Chondrocyte (in vitro differentiated cells): ENCODE measurements around the gene STON1. TPM values are rescaled to one million over a fixed set of nuclear protein-coding genes. Genes with fewer than 3 reads are reported as not detected.

Experiments used
- DNase-seq: peaks from one replicate; pipeline ENCODE4 v3.0.0; 2021; ENCODE audit warnings: mixed read lengths, low spot score
- H3K27ac Mint-ChIP-seq: one replicate; pipeline ENCODE4 v1.8.0; 2021; ENCODE audit warnings: mild to moderate bottlenecking, moderate library complexity, mixed read lengths; ENCODE audit not compliant: unreplicated experiment
- H3K27me3 Mint-ChIP-seq: 2 replicates; pipeline ENCODE4 v1.8.0; 2021; ENCODE audit warnings: low read depth, mixed read lengths
- H3K36me3 Mint-ChIP-seq: 2 replicates; pipeline ENCODE4 v1.8.0; 2021; ENCODE audit warnings: low read depth, mixed read lengths
- H3K4me1 Mint-ChIP-seq: 2 replicates; pipeline ENCODE4 v1.8.0; 2021; ENCODE audit warnings: low read depth, mild to moderate bottlenecking, mixed read lengths
- H3K4me3 Mint-ChIP-seq: one replicate; pipeline ENCODE4 v1.8.0; 2021; ENCODE audit warnings: mild to moderate bottlenecking, moderate library complexity, mixed read lengths; ENCODE audit not compliant: unreplicated experiment
- H3K9me3 Mint-ChIP-seq: 2 replicates; pipeline ENCODE4 v1.8.0; 2021; ENCODE audit warnings: low read depth, mixed read lengths
- CTCF ChIP-seq: fragments of 200-600 bp; sonication (generic); IDR thresholded peaks from 2 replicates; pipeline ENCODE4 v1.5.0; 2021; ENCODE audit warnings: antibody characterized with exemption, mild to moderate bottlenecking, moderate library complexity
- total RNA-seq: library from RNA; stranded (reverse); gene quantifications from 3 replicates; pipeline ENCODE4 v1.2.1, GENCODE V29; 2021

The STON1 gene
- total RNA-seq, 1 donor from 2014 or later, result 9.6 TPM

GRCh38 chr2:48600204-48600813, 70.4 kb downstream of the STON1 start:
- no peaks in the 10 kb centered on the region for H3K9me3 Mint-ChIP-seq
- no peak overlapping the region for H3K4me3 Mint-ChIP-seq
- H3K27ac Mint-ChIP-seq, result no peak overlapping the region
- TF ChIP-seq CTCF, result peak; percentile 91
- H3K36me3 Mint-ChIP-seq, result peaks cover 5% of the 10 kb centered on the region
- DNase-seq, result no peak
- no peaks in the 10 kb centered on the region for H3K4me1 Mint-ChIP-seq
- no peaks in the 10 kb centered on the region for H3K27me3 Mint-ChIP-seq

- Mint-ChIP-seq H3K36me3 (peaks cover 5% of the 10 kb centered on the region), H3K4me3 (no peak overlapping the region), H3K9me3 (no peaks in the 10 kb centered on the region), H3K27me3 (no peaks in the 10 kb centered on the region), H3K27ac (no peak overlapping the region), H3K4me1 (no peaks in the 10 kb centered on the region)
- no peak for DNase-seq
- no peak for TF ChIP-seq CTCF
These were observed 71.0 kb downstream of the STON1 start for GRCh38 chr2:48600917-48601316.

GRCh38 chr2:48601349-48601748, 71.4 kb downstream of the STON1 start:
- no peak overlapping the region for H3K27ac Mint-ChIP-seq
- TF ChIP-seq CTCF, result peak; percentile 51
- no peak overlapping the region for H3K4me3 Mint-ChIP-seq

GRCh38 chr2:48605482-48606175, 75.7 kb downstream of the STON1 start:
- DNase-seq, result no peak
- Mint-ChIP-seq H3K4me3 (no peak overlapping the region), H3K36me3 (peaks cover 7% of the 10 kb centered on the region), H3K9me3 (no peaks in the 10 kb centered on the region), H3K4me1 (no peaks in the 10 kb centered on the region), H3K27ac (no peak overlapping the region), H3K27me3 (no peaks in the 10 kb centered on the region)
- no peak for TF ChIP-seq CTCF

More at GRCh38 chr2:48601349-48601748, 71.4 kb downstream of the STON1 start:
- Mint-ChIP-seq H3K4me1 (no peaks in the 10 kb centered on the region), H3K36me3 (peaks cover 5% of the 10 kb centered on the region), H3K9me3 (no peaks in the 10 kb centered on the region), H3K27me3 (no peaks in the 10 kb centered on the region)
- no peak for DNase-seq

- Mint-ChIP-seq H3K27ac (no peak overlapping the region), H3K36me3 (peaks cover 7% of the 10 kb centered on the region), H3K9me3 (no peaks in the 10 kb centered on the region), H3K4me3 (no peak overlapping the region), H3K27me3 (no peaks in the 10 kb centered on the region), H3K4me1 (no peaks in the 10 kb centered on the region)
- TF ChIP-seq CTCF, result no peak
- no peak for DNase-seq
These were observed 77.5 kb downstream of the STON1 start for GRCh38 chr2:48607307-48608014.
